Amniotic epithelial cell (primary cell): Measurements from ENCODE around the gene ZC3H12D.

Experiments
- DNase-seq: peaks from one replicate; pipeline ENCODE4 v3.0.0-alpha.2; 2010; ENCODE audit warnings: low read depth

Gene ZC3H12D

DNA sequence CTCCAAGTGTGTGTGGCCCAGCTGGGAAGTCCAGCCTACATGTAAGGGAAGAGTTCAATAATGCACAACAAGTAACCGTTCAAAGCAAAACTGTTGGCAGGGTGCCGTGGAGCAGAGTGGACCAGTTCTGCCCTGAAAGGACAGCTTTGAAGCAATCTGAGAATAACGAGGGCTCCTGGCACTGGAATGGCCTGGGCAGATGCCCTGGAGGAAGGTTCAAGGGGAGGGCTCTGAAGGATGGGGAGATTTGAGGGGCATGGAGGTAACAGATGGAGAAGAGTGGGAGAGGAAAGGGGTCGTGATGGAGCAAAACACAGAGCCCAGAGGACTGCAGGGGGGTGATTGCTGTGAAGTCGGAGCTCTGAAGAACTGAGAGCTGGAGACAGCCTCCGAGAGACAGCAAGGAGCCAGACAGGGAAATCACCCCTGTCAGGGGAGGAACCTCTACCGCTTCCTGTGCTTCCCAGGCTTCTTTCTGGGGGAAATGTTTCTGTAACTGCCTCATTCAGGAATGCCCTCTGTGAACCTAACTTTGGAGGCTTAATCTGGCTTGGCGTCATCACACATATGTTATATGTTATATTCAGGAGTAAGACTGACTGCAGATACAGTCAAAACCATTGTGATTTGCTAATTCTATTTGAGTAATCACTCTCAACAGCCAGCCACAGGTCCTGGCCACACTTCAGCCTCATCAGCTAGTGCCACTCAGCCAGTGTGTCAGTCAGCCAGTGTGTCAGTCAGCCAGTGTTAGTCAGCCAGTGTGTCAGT lies 41.2 kb downstream of the ZC3H12D start:
- peak; percentile 65 for DNase-seq

DNA sequence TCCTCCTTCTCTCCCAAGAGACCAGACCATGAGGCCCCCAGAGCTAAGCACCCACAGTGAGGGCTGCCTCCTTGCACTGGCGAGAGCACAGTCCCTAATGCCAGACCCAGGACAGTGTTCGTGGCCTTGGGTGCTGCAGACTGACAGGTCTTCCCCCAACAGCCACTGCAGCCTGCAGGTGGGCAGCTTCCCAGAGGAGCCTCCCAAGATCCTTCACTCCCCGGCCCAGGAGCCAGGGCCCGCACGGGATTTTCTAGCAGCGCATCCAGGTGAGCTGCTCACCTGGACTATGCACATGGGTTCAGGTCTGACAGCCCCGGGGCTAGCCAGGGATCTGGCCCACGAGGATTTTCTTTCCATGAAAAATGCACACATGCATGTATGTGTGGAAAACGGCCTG lies 43.1 kb downstream of the ZC3H12D start:
- DNase-seq, result no peak

DNA sequence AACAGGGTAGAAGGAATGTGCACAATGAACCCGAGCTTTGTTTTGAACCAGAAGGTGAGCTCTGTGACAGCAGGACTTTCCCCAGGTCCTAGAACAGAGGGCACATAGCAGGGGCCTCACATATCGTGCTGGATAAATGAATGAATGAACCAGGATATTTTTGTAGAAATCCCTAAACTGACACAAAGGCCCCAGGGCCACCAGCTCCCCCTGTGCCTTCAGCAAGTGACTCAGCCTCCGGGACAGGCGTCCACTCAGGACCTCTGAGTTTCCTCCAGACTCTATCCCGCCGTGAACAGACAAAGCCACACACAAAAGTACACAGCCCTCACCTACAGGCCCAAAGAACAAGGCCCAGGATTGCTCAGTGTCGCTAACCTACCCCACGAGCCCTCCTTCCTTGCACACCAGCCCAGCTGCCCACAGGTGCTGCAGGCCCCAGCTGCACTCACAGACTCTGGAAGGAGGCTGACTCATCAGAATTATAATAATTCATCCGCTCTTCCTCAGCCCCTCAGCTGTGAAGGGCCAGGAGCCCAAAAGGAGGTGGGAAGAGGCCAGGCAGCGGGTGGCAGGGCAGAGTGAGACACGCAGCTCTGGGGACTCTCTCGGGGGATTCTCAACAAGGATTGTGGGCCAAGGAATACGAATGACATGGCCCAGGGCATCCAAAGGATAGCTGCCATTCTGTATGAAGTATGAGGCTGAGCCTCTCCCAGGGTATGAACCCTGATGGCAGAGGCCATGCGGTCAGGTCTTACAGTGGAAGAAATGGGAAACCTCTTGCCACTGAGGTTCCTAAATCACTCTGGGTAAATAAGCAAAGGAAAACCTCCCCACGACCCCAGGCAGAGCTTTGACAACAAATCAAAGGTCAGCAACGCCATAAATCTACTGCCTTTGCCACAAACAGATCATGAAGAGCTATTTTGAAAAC lies 43.8 kb downstream of the ZC3H12D start:
- DNase-seq, result peak; percentile 24

DNA sequence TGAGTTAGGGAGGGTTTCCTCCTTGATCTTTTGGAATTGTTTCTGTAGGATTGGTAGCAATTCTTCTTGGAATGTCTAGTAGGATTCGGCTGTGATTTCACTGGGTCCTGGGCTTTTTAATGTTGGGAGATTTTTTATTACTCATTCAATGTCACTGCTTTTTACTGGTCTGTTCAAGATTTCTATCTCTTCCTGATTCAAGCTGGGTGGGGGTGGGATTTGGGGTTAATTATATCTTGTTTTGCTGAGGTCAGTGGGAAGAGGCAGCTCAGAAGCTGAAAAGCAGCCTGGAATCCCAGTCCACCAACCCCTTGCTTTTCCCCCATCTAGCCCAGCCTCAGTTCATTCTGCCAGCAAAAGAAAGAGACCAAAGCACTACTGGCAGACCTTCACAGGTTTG lies 45.2 kb downstream of the ZC3H12D start:
- no peak for DNase-seq

DNA sequence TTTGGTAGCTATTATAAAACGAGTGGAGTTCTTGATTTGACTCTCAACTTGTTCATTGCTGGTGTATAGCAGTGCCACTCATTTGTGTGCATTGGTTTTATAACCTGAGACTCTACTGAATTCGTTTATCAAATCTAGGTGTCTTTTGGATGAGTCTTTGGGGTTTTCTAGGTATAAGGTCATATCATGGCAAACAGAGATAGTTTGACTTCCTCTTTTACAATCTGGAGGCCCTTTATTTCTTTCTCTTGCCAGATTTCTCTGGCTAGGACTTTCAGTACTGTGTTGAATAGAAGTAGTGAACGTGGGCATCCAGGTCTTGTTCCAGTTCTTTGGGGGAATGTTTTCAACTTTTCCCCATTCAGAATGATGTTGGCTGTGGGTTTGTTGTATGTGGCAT lies 46.0 kb downstream of the ZC3H12D start:
- DNase-seq, result no peak

DNA sequence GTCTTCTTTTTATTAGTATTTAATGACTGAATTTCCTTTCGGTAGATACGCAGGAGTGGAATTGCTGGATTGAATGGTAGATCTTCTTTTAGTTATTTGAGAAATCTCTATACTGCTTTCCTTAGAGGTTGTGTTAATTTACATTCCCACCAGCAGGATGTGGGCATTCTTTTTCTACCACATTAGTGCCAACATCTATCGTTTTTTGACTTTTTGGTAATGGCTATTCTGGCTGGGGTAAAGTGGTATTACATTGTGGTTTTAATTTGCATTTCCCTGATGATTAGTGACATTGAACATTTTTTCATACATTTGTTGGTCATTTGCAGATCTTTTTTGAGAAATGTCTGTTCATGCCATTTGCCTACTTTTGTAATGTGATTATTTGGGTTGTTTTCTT lies 47.6 kb downstream of the ZC3H12D start:
- DNase-seq, result no peak

DNA sequence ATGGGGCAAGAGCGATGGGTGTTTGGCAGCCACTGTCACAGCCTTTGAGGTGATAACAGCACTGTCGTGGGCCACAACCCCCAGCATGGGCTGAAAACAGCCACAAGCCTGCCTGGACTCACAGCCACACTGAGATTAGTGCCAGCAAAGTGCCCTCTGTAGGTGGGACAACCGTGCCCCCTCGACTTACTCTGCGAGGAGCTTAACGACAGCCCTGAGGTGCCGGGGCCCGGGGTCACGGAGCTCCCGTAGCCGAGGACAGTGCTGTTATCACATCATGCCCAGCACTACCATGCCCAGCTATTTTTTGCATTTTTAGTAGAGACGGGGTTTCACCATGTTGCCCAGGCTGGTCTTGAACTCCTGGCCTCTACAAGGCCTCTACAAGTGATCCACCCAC lies 48.2 kb downstream of the ZC3H12D start:
- DNase-seq, result no peak

DNA sequence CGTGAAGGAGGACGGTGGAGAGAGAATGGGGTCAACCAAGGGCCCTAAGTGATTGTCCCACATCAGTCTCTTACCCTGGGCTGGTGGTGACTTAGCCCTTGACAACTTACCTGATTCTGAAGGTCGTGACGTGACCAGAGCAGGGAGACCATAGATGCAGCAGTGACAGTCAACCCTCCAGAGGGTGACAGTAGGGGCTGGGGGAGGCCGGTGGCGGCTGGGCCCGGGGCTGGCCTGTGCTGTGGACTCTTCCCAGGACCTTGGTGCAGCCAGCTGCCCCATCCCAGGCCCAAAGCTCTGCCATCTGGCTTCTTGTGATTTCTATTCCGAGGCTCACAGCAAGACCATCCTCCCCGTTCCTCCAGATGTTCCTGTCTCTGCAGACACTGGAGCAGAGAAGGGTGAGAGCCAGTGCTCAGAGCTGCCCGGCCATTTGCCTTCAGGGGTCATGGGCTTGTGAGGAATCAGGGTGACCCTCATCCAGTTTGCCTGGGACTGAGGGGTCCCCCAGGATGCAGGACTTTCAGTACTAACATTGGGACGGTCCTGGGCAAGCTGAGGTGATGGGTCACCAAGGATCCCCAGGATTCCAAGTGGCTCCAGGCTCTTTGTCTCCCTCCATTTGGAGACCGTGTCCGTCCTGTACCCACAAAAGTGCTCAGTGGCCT lies 48.8 kb downstream of the ZC3H12D start:
- DNase-seq, result no peak

DNA sequence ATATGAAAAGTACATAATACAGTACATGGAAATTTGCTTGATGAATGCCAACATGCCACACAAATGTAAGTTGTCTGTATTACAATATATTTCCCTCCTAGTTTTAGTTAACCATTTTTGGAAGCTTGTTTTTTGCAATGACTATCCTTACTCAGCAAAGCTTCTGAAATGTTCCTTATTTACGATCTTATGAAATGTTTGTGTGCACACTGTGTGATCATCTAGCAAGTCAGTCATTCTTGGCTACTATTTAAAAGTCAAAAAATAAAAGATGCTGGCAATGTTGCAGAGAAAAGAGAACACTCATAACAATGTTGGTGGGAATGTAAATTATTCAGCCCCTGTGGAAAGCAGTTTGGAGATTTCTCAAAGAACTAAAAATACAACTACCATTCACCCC lies 50.9 kb downstream of the ZC3H12D start:
- DNase-seq, result no peak

DNA sequence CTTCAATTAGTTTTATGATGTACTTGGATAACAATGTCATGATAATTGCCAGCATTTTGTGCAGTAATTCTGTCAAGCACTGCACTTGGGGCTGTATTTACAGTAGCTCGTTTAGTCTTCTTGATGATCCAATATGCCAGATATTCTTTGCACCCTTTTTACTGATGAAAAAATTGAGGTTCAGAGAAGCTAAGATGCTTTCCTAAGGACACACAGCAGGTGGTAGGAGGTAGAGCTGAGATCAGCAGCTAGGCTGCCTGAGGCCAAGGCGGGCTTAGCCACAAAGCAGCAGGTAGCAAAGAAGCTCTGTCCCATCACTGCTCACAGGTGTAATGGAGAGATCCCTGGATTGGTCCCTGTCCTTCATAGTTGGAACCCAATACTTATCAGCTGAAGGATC lies 51.4 kb downstream of the ZC3H12D start:
- no peak for DNase-seq

DNA sequence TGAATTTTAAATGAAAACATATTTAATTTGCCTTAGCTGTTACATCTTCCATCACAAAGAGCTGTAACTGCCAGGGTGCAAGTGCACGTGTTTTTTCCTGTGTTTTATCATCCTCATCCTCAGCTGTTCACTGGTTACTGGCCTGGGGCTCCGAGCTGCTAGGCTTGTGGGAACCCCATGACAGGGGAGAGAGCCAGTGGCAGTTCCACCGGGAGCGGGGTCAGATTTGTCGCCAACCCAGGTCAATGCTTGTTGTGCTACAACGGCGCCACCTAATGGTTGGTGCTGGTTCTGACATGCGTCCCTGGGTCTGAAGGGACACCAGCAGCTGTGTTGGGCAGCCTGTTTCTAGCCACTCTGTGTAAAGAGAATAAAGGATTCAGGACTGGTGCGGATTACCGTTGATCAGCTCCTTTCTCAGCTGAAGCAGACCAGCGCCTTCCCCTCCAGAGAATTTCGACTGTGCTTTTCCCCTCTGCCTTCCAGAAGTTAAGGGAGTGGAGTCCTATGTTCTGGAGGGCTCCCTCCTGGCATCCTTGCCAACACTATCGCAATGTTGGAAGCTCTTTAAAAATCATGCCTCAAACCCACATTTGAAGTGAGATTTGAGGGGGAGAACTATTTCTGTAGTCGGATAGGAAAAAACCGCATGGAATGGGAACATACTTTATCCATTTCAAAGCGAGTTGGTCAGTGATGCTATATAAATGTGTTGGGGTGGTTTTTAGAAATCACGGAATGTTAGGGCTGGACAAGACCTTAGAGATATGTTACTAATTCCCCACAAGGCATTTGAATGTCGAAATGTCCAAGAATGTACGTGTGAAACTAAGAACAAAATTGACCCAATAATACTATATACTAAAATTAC lies 52.7 kb downstream of the ZC3H12D start:
- peak; percentile 55 for DNase-seq

DNA sequence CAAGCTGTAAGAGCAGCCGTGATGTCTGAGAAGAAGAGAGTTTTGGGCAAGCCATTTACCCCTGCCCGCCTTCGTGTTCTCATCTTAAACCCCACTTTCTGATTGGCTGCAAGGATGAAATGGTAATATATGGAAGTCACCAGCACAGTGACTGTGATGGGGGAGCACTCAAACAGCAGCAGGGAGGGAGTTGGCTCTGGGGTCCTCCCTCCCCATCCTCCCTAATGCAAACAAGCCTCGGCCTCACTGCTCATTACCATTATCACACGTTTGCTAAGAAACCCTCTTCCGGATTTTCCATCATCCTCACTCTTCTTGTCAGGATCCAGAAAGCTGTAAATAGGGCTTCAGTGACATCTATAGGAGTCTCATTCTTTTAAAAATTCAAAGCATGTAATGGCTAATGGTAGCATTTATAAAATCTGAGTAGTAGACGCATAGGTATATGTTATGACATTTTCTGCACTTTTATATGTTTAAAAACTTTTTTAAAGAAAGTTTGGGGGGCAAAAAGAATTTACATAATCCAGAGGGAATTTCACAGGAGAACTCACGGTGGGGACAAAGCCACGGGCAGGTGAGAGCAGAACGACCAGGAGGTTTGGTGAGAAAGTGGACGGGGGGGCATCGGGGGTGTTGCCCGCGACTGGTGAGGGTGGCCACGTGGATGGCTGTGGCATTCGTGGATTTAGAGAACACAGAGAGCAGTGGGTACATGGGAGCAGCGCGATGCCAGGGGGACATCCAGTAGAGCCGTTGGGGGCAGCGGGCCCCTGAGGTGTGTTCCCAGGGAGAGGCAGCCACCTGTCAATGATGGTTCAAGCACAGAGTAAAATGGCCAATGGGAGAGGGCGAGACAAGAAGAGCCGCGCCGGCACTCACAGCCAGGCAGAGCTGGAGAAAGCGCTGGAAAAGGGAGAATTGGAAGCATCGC lies 55.1 kb downstream of the ZC3H12D start:
- no peak for DNase-seq

DNA sequence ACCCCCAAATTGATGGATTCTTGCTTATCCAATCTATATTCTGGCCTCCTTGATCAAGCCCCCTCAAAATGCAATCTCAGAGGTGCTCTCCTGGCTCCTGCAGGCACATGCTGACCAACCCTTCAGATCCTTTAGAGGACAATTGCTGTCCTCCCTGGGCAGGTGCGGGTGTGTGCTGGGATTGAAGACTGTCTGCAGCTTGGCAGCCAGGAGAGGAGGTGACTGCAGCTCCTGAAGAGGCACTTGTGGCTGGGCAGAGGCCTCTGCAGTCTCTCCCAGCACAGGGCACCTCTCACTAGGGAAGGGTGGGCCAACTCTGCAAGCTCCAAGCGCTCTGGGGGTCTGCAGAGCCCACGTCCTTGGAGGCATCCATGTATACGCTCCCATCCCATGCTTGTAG lies 56.2 kb downstream of the ZC3H12D start:
- no peak for DNase-seq

DNA sequence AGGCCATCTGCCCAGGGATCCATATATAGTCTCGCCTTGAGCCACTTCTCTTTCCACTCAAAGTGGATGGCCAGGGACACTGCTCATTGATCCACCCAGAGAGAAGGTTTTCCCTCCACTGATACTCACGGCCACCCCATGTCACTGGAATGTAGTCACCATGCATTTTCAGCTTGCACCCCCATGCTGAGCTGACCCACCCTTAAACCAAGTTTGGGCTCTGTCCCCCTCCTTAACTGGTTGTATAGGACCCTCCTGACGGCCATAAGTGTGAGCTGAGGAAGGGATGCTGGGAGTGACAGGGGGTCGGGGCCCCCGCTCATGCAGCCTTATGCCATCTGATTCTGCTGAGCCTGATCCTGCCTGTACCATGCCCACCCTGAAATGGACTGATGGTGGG lies 59.1 kb downstream of the ZC3H12D start:
- no peak for DNase-seq

DNA sequence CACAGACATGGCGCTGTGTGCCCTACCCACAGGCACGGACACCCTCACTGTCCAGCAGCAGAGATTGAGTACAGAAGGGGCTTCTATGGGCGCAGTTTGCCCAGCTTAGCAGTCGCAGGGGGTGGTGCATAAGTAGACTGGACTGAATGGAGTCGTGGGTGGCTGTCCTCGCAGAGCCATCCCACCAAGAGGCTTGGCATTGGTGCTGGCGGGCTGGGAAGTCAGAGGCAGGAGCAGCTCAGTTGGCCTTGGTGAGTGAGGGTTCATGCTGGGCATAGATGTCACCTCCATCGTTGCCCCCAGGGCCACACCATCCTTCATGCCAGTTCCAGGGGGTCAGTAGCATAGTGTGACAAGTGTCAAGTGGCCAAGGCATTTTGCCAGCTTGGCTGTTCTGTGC lies 59.6 kb downstream of the ZC3H12D start:
- no peak for DNase-seq

DNA sequence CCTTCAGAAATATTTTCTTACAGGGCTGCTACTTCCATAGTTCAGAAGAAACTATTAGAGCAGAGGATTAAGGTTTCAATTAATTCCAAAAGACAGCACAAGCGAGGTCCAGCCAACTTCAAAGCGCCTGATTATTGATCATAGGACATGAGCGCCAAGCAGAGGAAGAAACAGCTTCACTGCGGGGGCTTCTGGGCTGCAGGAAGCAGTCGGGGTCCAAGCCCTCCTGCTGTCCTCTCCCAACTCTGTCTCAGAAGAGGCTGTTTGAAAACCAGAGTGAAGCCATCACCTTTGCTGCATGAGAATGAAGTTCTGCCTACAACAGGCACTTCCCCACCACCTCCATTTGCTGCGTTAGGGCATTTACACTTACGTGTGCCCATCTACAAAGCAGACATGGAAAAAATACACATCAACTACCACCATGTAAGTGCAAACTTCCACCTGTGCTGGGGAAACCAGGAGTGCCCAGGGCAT lies 60.8 kb downstream of the ZC3H12D start:
- DNase-seq, result no peak

DNA sequence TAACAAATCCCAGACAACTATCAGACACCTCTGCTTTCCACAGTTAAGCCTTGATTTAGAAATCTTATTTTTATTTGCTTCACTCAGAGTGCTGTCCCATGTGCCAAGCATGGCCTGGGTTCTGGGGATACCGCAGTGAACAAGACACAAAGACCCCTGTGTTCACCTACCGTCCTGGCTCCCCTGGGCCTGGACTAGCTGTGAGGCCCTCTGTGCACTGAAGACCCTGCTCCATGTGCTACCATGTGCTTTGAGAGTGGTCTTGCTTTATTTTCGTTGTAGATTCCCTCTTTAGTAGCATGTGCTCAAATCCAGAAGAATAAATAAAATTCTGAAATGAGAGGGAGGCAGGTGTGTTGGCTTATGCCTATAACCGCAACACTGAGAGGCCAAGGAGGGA lies 62.2 kb downstream of the ZC3H12D start:
- no peak for DNase-seq

DNA sequence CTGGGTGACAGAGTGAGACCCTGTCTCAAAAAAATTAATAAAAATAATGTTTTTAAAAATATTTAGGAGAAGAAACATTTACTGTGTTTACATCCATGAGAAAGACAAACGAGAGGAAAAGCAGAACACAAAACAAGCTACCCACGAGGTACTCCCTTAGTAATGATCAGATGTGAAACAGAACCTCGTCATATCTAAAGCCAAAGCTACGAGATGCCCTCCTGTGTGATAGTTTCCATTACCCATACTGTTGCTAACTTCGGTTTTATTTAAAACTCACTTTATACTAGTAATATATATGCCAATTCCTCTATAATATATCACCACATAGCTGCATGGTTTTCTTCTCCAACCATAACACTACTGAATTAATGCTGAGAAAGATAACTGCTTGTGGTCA lies 63.7 kb downstream of the ZC3H12D start:
- no peak for DNase-seq

DNA sequence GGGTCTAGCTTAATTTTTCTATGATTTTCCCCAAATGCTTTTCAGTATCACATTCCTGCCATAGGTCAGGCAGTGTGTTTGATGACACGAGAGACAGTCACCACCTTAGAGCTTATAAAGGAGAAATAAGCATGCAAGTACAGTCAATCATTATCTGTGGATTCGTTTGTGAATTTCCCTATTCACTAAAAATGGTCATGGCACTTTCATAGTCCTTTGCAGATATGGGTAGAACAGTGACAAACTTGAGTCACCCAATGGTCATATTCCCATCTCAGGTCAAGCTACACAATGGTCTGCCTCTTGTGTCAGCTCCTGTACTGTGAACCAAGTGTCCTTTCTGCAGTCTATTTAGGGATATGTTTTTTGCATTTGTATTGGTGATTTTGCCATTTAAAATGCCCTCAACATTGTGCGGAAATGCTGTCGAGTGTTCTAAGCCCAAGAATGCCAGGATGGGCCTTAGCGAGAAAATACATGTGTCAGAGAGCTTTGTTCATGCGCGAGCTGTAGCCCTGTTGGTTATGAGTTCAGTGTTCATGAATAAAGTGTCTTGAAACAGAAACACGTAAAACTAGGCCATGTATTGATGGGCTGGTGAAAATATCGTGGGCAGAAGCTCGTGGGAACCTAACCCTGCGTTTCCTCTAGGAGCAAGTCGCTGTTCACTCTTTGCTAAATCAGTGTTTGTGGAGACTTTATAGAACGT lies 65.0 kb downstream of the ZC3H12D start:
- no peak for DNase-seq

DNA sequence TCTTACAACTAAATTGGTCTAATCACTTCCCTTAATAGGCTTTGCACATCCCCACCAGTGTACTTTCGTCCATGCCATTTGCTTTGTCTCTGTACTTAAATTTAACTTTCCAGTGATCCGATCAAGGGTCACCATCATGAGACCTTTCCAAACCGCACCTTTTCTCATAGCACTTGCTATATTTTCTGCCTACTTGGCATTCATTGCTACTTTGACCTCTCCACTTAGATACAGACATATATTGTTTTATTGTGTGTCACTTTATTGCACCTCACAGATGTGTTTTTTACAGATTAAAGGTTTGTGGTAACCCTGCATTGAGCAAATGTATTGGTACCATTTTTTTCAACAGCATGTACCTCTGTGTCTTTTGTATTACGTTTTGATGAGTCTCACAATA lies 70.0 kb downstream of the ZC3H12D start:
- no peak for DNase-seq
